ENCODE measurements around the gene ABCA13.

GRCh38 chr7:48665353-48666135 lies 494.3 kb downstream of the ABCA13 start:
- TF ChIP-seq CTCF (conservative IDR thresholded peaks at IDR 0.05) (no peak), EZH2 (IDR thresholded peaks at IDR 0.05; ENCODE audit: low read depth) (no peak)

All from PC-9 (cell line).